ENCODE results near the gene SRSF4. TPM values are rescaled to one million over a fixed set of nuclear protein-coding genes. Genes with fewer than 3 reads are reported as not detected.

The SRSF4 gene
- total and polyA plus RNA-seq, 9 of the 15 experiments (the other 6 are each of a cell fraction or from before 2014, with no cell fraction given) = 15.9 to 132 (median 82.0) TPM

DNA sequence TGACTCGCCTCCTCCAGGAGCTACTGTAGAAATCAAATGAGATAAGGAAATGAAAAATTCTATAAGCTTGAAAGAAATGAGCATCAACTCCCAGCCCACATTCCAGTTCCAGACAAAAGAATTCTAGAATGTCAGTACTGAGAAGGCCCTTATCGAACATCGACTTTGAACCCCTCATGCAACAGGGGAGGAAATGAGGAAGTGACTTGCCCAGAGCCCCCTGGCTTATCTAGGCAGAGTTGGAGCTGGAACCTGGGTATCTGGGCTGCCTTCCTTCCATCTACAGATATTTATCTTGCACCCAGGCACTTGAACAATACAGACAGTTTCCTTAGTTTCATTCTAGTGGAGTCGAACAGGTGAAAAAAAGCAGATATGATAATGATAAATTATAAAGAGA is 26.7 kb upstream of the SRSF4 start (continued):
- TF ChIP-seq ZNF143 (CRISPR knock-in tag; IDR thresholded peaks at IDR 0.05) = no peak
- no peak for TF ChIP-seq AFF1 (IDR thresholded peaks at IDR 0.05; ENCODE audit: low read depth in 1 of 2, partially characterized antibody in 2 of 2)
- TF ChIP-seq, protein P1, sequence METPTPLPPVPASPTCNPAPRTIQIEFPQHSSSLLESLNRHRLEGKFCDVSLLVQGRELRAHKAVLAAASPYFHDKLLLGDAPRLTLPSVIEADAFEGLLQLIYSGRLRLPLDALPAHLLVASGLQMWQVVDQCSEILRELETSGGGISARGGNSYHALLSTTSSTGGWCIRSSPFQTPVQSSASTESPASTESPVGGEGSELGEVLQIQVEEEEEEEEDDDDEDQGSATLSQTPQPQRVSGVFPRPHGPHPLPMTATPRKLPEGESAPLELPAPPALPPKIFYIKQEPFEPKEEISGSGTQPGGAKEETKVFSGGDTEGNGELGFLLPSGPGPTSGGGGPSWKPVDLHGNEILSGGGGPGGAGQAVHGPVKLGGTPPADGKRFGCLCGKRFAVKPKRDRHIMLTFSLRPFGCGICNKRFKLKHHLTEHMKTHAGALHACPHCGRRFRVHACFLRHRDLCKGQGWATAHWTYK (CRISPR knock-in tag; IDR thresholded peaks at IDR 0.05) = no peak
- no peak for TF ChIP-seq ZNF668 (CRISPR knock-in tag; IDR thresholded peaks at IDR 0.05)
- no peak for TF ChIP-seq NR2C1 (IDR thresholded peaks at IDR 0.05)
- no peak for TF ChIP-seq NR2C1 (tag; IDR thresholded peaks at IDR 0.05)
- TF ChIP-seq KLF1 (tag; IDR thresholded peaks at IDR 0.05) = no peak
- no peak for TF ChIP-seq EP300 (IDR thresholded peaks at IDR 0.05; ENCODE audit: low read length)
- TF ChIP-seq ZNF717 (CRISPR knock-in tag; IDR thresholded peaks at IDR 0.05) = no peak
- TF ChIP-seq TEAD4 (IDR thresholded peaks at IDR 0.05; ENCODE audit: low read length) = peak; percentile 67
- no peak for TF ChIP-seq TEAD4 (CRISPR knock-in tag; IDR thresholded peaks at IDR 0.05; ENCODE audit: borderline replicate concordance)
- no peak for TF ChIP-seq SMAD4 (CRISPR knock-in tag; conservative IDR thresholded peaks at IDR 0.05)
- TF ChIP-seq CTCFL (IDR thresholded peaks at IDR 0.05; ENCODE audit: borderline replicate concordance, insufficient read depth, low read depth, low read length, poor library complexity, severe bottlenecking) = no peak
- no peak for TF ChIP-seq PCBP2 (IDR thresholded peaks at IDR 0.05; ENCODE audit: low read depth, low read length, poor library complexity, severe bottlenecking)
- TF ChIP-seq ZNF23 (CRISPR knock-in tag; IDR thresholded peaks at IDR 0.05) = no peak
- TF ChIP-seq CTBP1 (IDR thresholded peaks at IDR 0.05; ENCODE audit: borderline replicate concordance) = peak; percentile 85; the same call in 1 of the 2 replicates
- no peak for TF ChIP-seq RBM14 (IDR thresholded peaks at IDR 0.05; ENCODE audit: borderline replicate concordance, insufficient read depth, low read depth, low read length)
- 0 out of 2 replicates have a peak, but pooled peaks have one; percentile 38 for TF ChIP-seq HEY1 (CRISPR knock-in tag; IDR thresholded peaks at IDR 0.05; ENCODE audit: borderline replicate concordance)
- TF ChIP-seq ZFP30 (CRISPR knock-in tag; IDR thresholded peaks at IDR 0.05; ENCODE audit: borderline replicate concordance) = no peak
- TF ChIP-seq, protein P2, sequence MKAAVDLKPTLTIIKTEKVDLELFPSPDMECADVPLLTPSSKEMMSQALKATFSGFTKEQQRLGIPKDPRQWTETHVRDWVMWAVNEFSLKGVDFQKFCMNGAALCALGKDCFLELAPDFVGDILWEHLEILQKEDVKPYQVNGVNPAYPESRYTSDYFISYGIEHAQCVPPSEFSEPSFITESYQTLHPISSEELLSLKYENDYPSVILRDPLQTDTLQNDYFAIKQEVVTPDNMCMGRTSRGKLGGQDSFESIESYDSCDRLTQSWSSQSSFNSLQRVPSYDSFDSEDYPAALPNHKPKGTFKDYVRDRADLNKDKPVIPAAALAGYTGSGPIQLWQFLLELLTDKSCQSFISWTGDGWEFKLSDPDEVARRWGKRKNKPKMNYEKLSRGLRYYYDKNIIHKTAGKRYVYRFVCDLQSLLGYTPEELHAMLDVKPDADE (conservative IDR thresholded peaks at IDR 0.05; ENCODE audit: control insufficient read depth, low read depth, low read length) = no peak
- TF ChIP-seq ZFP1 (CRISPR knock-in tag; IDR thresholded peaks at IDR 0.05) = no peak

Measured in K562 (cell line).